Glutamatergic neuron (in vitro differentiated cells): ENCODE results near the gene ADIPOR2. TPM values are rescaled to one million over a fixed set of nuclear protein-coding genes. Genes with fewer than 3 reads are reported as not detected.

Source experiments
- DNase-seq: peaks from one replicate; pipeline ENCODE4 v3.0.0; 2022
- H3K27ac Mint-ChIP-seq: one replicate; pipeline ENCODE4 v1.8.0; 2020; ENCODE audit warnings: mild to moderate bottlenecking, mixed read lengths, inconsistent platforms; ENCODE audit not compliant: unreplicated experiment
- H3K27me3 Mint-ChIP-seq: one replicate; pipeline ENCODE4 v1.8.0; 2020; ENCODE audit warnings: mild to moderate bottlenecking, moderate library complexity, mixed read lengths, inconsistent platforms; ENCODE audit not compliant: unreplicated experiment
- H3K36me3 Mint-ChIP-seq: one replicate; pipeline ENCODE4 v1.8.0; 2020; ENCODE audit warnings: mild to moderate bottlenecking, mixed read lengths, inconsistent platforms; ENCODE audit not compliant: unreplicated experiment
- H3K4me1 Mint-ChIP-seq: one replicate; pipeline ENCODE4 v1.8.0; 2020; ENCODE audit warnings: mild to moderate bottlenecking, low read depth, mixed read lengths, inconsistent platforms; ENCODE audit not compliant: unreplicated experiment
- H3K4me3 Mint-ChIP-seq: one replicate; pipeline ENCODE4 v1.8.0; 2020; ENCODE audit warnings: mild to moderate bottlenecking, mixed read lengths, inconsistent platforms; ENCODE audit not compliant: unreplicated experiment
- H3K9me3 Mint-ChIP-seq: one replicate; pipeline ENCODE4 v1.8.0; 2020; ENCODE audit warnings: mild to moderate bottlenecking, moderate library complexity, mixed read lengths, inconsistent platforms; ENCODE audit not compliant: unreplicated experiment
- CTCF ChIP-seq: fragments of 200-600 bp; sonication (generic); IDR thresholded peaks from one replicate; pipeline ENCODE4 v1.5.0; 2021; ENCODE audit not compliant: partially characterized antibody, unreplicated experiment
- total RNA-seq: library from RNA; stranded (reverse); fragmentation: NEBNext Ultra II Directional; extraction: Animal tissue kit (Norgen Biotek cat#: 25700); gene quantifications from one replicate; pipeline ENCODE4 v1.2.1, GENCODE V29; 2021; ENCODE audit not compliant: unreplicated experiment

ADIPOR2 gene
- total RNA-seq, 1 donor from 2014 or later = 43.3 TPM

- Mint-ChIP-seq H3K9me3 (peaks cover 1% of the 10 kb centered on the region), H3K27me3 (no peaks in the 10 kb centered on the region), H3K4me3 (no peak overlapping the region), H3K27ac (no peak overlapping the region), H3K4me1 (peaks cover 22% of the 10 kb centered on the region), H3K36me3 (no peaks in the 10 kb centered on the region)
- no peak for TF ChIP-seq CTCF
- DNase-seq = no peak
Observed at GRCh38 chr12:1761857-1762256, 71.0 kb downstream of the ADIPOR2 start.

GRCh38 chr12:1763153-1763552 lies 72.3 kb downstream of the ADIPOR2 start:
- H3K4me1 Mint-ChIP-seq = peaks cover 28% of the 10 kb centered on the region

GRCh38 chr12:1766110-1766509 lies 75.2 kb downstream of the ADIPOR2 start:
- Mint-ChIP-seq H3K4me3 (peak overlapping the region; percentile 12), H3K4me1 (peaks cover 48% of the 10 kb centered on the region), H3K9me3 (peaks cover 3% of the 10 kb centered on the region), H3K36me3 (no peaks in the 10 kb centered on the region), H3K27me3 (no peaks in the 10 kb centered on the region), H3K27ac (peak overlapping the region; percentile 96)
- TF ChIP-seq CTCF = no peak
- no peak for DNase-seq

More at GRCh38 chr12:1763153-1763552, 72.3 kb downstream of the ADIPOR2 start:
- DNase-seq = no peak
- Mint-ChIP-seq H3K4me3 (no peak overlapping the region), H3K27me3 (no peaks in the 10 kb centered on the region), H3K9me3 (peaks cover 1% of the 10 kb centered on the region), H3K36me3 (no peaks in the 10 kb centered on the region), H3K27ac (no peak overlapping the region)
- no peak for TF ChIP-seq CTCF

- Mint-ChIP-seq H3K27me3 (no peaks in the 10 kb centered on the region), H3K9me3 (peaks cover 4% of the 10 kb centered on the region), H3K4me3 (no peak overlapping the region), H3K27ac (peak overlapping the region; percentile 96), H3K4me1 (peaks cover 52% of the 10 kb centered on the region), H3K36me3 (no peaks in the 10 kb centered on the region)
- TF ChIP-seq CTCF = no peak
- no peak for DNase-seq
Observed at GRCh38 chr12:1767407-1768090, 76.7 kb downstream of the ADIPOR2 start.

GRCh38 chr12:1768615-1769014 lies 77.7 kb downstream of the ADIPOR2 start:
- Mint-ChIP-seq H3K36me3 (no peaks in the 10 kb centered on the region), H3K27me3 (no peaks in the 10 kb centered on the region), H3K27ac (peak overlapping the region; percentile 96), H3K4me1 (peaks cover 61% of the 10 kb centered on the region), H3K4me3 (peak overlapping the region; percentile 79), H3K9me3 (peaks cover 4% of the 10 kb centered on the region)
- no peak for DNase-seq
- no peak for TF ChIP-seq CTCF
